ENCODE results near the gene FBXO28. TPM values are rescaled to one million over a fixed set of nuclear protein-coding genes. Genes with fewer than 3 reads are reported as not detected.

The FBXO28 gene
- polyA plus RNA-seq, 1 donor (not counting 4 experiments of a cell fraction or from before 2014, with no cell fraction given), result 36.5 TPM

DNA sequence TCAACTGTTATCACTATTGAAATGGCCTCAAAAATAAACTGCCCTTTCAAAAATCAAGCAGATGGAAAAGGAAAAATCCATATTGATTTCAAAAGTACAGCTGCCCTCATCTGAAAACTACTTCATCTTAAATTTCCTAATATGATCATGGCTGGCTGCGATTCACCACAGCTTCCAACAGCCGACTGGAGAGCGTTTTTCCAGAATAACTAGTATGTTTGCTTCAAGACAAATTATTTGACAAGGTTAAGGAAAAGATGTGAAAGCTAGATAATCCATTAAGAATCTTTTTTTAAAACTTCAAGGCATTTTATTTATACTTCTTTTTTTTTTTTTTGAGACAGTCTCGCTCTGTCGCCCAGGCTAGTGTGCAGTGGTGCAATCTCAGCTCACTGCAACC lies 65.0 kb downstream of the FBXO28 start:
- H3K4me2 ChIP-seq (ENCODE audit: control insufficient read depth, extremely low read depth, insufficient read depth, low read depth, low read length), result peak overlapping the region; percentile 8
- no peak overlapping the region for H3K4me3 ChIP-seq (ENCODE audit: control insufficient read depth in 2 of 3, extremely low read depth in 1 of 3, insufficient read depth in 2 of 3, low read depth in 1 of 3, low read length in 3 of 3)
- H3K9me3 ChIP-seq (ENCODE audit: control insufficient read depth, low read depth, low read length), result no peaks in the 10 kb centered on the region
- no peak for DNase-seq (ENCODE audit: low read depth, low spot score)
- dilution Hi-C loops (cut with MboI; ENCODE audit: extremely low pct_ligation_motif_present, low sequenced_read_pairs), result no loop called here
- H3K27me3 ChIP-seq (ENCODE audit: control insufficient read depth, extremely low read depth, insufficient read depth, low read length), result no peaks in the 10 kb centered on the region
- H3K79me2 ChIP-seq (ENCODE audit: control insufficient read depth, insufficient read depth, low read length), result peaks cover 8% of the 10 kb centered on the region
- no peak overlapping the region for H2AFZ ChIP-seq (ENCODE audit: control insufficient read depth, low read length)
- H3K9ac ChIP-seq (ENCODE audit: control insufficient read depth, extremely low read depth, insufficient read depth, low read length), result no peak overlapping the region
- H4K20me1 ChIP-seq (ENCODE audit: control insufficient read depth, extremely low read depth, insufficient read depth, low read length), result no peaks in the 10 kb centered on the region
- peaks cover 24% of the 10 kb centered on the region for H3K4me1 ChIP-seq (ENCODE audit: control insufficient read depth, extremely low read depth, insufficient read depth, low read length)
- H3K36me3 ChIP-seq (ENCODE audit: control insufficient read depth in 2 of 2, extremely low read depth in 1 of 2, insufficient read depth in 2 of 2, low read length in 2 of 2), result no peaks in the 10 kb centered on the region
- FAIRE-seq, result no peak
- H3K27ac ChIP-seq (ENCODE audit: control insufficient read depth, insufficient read depth, low read length), result no peak overlapping the region
- no peak for TF ChIP-seq EZH2 (IDR thresholded peaks at IDR 0.05; ENCODE audit: low read length)
- no peak for TF ChIP-seq CTCF (optimal IDR thresholded peaks at IDR 0.05 in 1 of 3, IDR thresholded peaks at IDR 0.05 in 1 of 3, conservative IDR thresholded peaks at IDR 0.05 in 1 of 3; ENCODE audit: extremely low read depth in 1 of 3, insufficient read depth in 2 of 3, low read length in 3 of 3)
- no peaks in the 10 kb centered on the region for H3K9me1 ChIP-seq (ENCODE audit: control insufficient read depth, extremely low read depth, insufficient read depth, low read length)

DNA sequence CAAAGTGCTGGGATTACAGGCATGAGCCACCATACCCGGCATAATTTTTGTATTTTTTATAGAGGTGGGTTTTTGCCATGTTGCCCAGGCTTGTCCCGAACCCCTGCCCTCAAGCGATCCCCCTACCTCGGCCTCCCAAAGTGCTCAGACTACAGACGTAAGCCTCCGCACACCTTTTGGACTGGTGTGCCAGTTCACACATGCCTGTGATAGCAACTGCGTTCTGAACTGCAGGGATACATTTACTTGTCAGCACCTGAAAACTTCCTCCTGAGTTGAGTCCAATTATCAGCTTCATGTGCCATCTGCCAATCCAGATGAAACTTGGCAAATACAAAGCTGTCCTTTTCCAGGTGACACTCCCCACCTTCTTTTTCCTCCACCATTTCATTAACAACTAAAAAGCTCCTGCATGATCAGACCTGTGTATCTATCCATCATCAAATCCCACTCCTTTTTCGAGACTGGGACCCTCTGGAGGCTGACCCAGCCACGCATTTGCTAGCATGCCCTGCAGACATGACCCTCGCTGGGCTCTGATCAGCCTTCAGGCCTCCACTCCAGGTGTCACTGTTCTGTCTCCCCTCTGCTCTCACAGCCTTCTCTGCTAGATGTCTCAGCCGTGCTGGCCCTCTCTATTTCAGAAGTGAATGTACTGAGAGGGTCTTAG lies 67.0 kb downstream of the FBXO28 start:
- Histone ChIP-seq H3K27me3 (ENCODE audit: control insufficient read depth, extremely low read depth, insufficient read depth, low read length) (no peaks in the 10 kb centered on the region), H3K9me3 (ENCODE audit: control insufficient read depth, low read depth, low read length) (no peaks in the 10 kb centered on the region), H3K4me1 (ENCODE audit: control insufficient read depth, extremely low read depth, insufficient read depth, low read length) (peaks cover 25% of the 10 kb centered on the region), H3K4me3 (ENCODE audit: control insufficient read depth in 2 of 3, extremely low read depth in 1 of 3, insufficient read depth in 2 of 3, low read depth in 1 of 3, low read length in 3 of 3) (no peak overlapping the region), H3K4me2 (ENCODE audit: control insufficient read depth, extremely low read depth, insufficient read depth, low read depth, low read length) (peak overlapping the region; percentile 86), H3K9ac (ENCODE audit: control insufficient read depth, extremely low read depth, insufficient read depth, low read length) (peak overlapping the region; percentile 25), H3K79me2 (ENCODE audit: control insufficient read depth, insufficient read depth, low read length) (peaks cover 28% of the 10 kb centered on the region), H3K36me3 (ENCODE audit: control insufficient read depth in 2 of 2, extremely low read depth in 1 of 2, insufficient read depth in 2 of 2, low read length in 2 of 2) (no peaks in the 10 kb centered on the region), H3K27ac (ENCODE audit: control insufficient read depth, insufficient read depth, low read length) (peak overlapping the region; percentile 73), H2AFZ (ENCODE audit: control insufficient read depth, low read length) (peak overlapping the region; percentile 57), H4K20me1 (ENCODE audit: control insufficient read depth, extremely low read depth, insufficient read depth, low read length) (no peaks in the 10 kb centered on the region), H3K9me1 (ENCODE audit: control insufficient read depth, extremely low read depth, insufficient read depth, low read length) (no peaks in the 10 kb centered on the region)
- FAIRE-seq, result peak; percentile 98
- no peak for DNase-seq (ENCODE audit: low read depth, low spot score)
- no peak for TF ChIP-seq EZH2 (IDR thresholded peaks at IDR 0.05; ENCODE audit: low read length)
- no peak for TF ChIP-seq CTCF (optimal IDR thresholded peaks at IDR 0.05 in 1 of 3, IDR thresholded peaks at IDR 0.05 in 1 of 3, conservative IDR thresholded peaks at IDR 0.05 in 1 of 3; ENCODE audit: extremely low read depth in 1 of 3, insufficient read depth in 2 of 3, low read length in 3 of 3)
- dilution Hi-C loops (cut with MboI; ENCODE audit: extremely low pct_ligation_motif_present, low sequenced_read_pairs), result no loop called here

All from keratinocyte (primary cell).